Cardiac ventricle fibroblast (primary cell): ENCODE results near the gene ZNF121. TPM values are rescaled to one million over a fixed set of nuclear protein-coding genes. Genes with fewer than 3 reads are reported as not detected.

ENCODE experiments used
- total RNA-seq: library from RNA; depleted of rRNA; stranded (reverse); fragments of >200 nt; gene quantifications from 2 replicates; pipeline ENCODE4 v1.2.3, GENCODE V29; 2015

The ZNF121 gene
- total RNA-seq, result 16.8 and 19.4 TPM in 2 replicates

DNA sequence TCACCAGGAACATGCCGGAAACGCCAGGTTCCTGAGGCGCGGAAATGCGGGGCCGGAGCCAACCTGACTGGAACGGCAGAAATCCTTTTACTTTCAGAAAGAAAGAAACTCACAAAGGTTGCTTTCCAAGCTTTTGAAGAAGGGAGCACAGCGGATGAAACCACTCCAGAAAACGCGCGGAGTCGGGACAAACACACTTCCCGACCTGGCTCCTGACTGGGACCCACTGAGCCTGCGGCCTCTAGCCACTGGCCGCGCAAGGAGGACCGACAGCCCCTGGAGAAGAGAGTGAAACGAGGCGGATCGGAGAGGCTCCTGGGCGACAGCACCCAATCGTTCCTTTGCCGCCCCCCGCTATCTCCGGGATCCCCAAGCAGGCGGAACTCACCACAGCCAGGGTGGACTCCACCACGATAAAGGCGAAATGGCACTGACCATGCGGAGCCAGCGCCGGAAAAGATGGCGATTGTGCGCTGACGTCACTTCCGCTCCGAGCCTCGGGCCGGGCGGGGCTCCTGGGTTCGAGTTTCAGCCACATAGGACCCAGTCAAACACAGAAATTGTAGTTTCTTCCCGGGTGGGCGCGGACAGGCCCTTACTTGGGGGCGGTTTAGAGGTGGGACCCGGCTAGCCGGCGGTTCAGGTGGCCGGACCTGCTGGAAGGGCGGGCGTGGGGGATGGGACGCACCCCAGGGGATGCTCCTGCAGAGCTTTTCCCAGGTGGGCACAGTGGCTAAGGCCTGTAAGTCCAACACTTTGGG lies at the start of gene ZNF121:
Gene ZNF121, minus strand, starts transcription at position 432 of the 761 bp plus-strand sequence. CDS start 16,407 bp downstream, outside the sequence.

DNA sequence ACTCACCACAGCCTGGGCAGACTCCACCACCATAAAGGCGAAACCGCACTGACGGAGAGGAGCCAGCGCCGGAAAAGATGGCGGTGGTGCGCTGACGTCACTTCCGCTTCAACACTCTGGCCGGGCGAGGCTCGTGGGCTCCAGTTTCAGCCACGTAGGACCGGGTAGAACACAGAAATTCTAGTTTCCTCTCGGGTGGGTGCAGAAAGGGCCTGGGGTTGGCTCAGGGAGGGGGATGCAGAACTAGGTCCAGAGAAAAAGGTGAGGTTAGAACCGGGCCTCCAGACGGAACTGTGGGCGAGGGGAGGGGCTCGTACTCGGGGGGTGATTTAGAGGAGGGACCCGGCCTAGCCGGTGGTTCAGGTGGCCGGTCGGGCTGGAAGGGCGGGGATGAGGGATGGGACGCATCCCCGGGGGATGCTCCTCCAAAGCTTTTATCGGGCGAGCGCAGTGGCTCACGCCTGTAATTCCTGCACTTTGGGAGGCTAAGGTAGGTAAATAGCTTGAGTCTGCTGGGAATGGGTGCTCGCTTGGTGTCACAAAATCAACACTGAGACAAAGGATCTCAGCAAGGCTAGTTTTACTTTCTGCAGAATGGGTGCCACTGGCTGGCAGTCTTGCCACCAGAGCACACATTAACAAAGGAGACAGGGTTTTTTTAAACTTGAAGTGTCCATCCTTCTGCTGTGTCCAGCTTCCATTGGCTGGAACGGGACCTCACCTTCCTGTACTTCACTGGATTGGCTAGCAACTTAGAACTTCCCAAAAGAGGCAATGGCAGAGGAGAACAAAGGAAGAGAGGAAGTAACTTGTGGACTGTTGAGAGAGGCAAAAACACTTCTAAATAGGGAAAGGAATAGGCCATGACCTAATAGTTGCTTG lies 37.1 kb upstream of the ZNF121 start, which contains the start of gene ZNF561:
Gene ZNF561, minus strand, starts transcription at position 77 of the 882 bp plus-strand sequence. CDS start 1,776 bp downstream, outside the sequence.

DNA sequence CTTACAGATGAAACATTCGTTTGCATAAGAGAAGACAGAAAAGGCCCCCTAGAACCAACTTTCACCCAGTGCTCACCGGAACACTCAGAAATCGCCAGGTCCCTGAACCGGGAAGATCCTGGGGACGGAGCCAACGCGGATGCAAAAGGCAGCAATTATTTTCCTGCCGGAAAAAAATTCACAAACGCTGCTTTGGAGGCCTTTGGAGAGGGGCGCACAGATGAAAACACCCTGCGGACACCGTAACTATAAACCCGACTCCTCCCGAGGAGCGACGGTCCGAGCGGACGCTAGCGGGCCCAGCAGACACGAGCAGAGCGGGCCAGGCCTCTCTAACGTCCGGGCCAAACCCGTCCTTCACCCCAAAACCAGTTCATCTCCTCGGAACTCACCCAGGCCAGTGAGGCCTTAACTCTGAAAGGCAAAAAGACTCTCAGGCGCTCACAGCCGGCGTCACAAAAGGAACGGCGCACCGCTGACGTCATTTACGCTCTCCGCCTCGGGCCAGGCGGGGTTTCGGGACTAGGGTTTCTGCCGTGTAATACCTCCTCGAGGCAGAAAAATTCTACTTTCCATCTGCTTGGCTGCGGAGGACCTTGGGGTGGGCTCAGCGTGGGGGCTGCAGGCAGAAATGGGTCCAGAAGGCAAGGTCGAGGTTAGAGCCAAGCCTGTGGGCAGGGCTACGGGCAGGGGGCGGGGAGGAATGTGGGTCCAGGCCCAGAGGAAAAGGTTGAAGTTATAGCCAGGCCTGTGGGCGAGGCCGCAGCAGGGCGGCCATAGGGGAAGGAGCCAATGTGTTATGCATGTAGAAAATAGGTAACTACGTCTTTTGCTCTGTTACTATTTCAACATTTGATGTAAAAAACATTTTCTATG lies 45.9 kb downstream of the ZNF121 start, which contains the start of gene ZNF426:
Gene ZNF426, minus strand, starts transcription at position 463 of the 876 bp plus-strand sequence. CDS start 2,413 bp downstream, outside the sequence.

Other genes starting within 250 kb of the ZNF121 start
- 1.9 and 3.4 TPM in 2 replicates for gene ZNF177, start 221.5 kb downstream of the ZNF121 start, total RNA-seq
- 11.9 and 13.7 TPM in 2 replicates for gene ZNF266, start 148.9 kb downstream of the ZNF121 start, total RNA-seq
- gene ZNF560, start 85.9 kb downstream of the ZNF121 start, total RNA-seq, result not detected in 2 replicates
- gene ZNF426, start 45.9 kb downstream of the ZNF121 start, total RNA-seq, result 15.3 and 15.5 TPM in 2 replicates
- 20.2 and 27.9 TPM in 2 replicates for gene ZNF561, start 36.7 kb upstream of the ZNF121 start, total RNA-seq
- gene ZNF562, start 90.6 kb upstream of the ZNF121 start, total RNA-seq, result 12.3 and 16.3 TPM in 2 replicates
- gene ZNF846, start 184.2 kb upstream of the ZNF121 start, total RNA-seq, result 12.7 and 16.9 TPM in 2 replicates
- 20.6 and 21.6 TPM in 2 replicates for gene FBXL12, start 234.6 kb upstream of the ZNF121 start, total RNA-seq
- 516 and 622 TPM in 2 replicates for gene UBL5, start 243.4 kb upstream of the ZNF121 start, total RNA-seq